Measurements from ENCODE around the gene LSAMP.

LSAMP gene

DNA sequence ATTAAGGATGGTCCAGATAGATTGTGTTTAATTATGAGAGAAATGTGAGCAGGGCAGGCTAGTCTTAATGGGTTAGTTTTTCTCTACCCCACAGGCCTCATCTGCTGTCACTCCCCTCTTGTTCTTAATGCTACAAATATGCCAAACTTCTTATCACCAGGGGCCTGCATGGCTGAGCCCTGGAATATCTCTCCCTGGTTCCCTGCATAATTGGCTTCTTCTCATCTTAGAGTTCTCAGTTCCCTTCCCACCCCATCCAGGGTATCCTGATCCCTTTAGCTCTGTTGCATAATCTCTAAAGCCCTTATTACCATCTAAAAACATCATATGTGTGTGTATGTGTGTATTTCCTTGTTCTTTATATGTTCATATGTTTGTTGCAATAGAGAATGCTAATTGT lies 279.6 kb downstream of the LSAMP start:
- TF ChIP-seq EZH2phosphoT487 (IDR thresholded peaks at IDR 0.05; ENCODE audit: borderline replicate concordance), result no peak
- TF ChIP-seq, protein P1, sequence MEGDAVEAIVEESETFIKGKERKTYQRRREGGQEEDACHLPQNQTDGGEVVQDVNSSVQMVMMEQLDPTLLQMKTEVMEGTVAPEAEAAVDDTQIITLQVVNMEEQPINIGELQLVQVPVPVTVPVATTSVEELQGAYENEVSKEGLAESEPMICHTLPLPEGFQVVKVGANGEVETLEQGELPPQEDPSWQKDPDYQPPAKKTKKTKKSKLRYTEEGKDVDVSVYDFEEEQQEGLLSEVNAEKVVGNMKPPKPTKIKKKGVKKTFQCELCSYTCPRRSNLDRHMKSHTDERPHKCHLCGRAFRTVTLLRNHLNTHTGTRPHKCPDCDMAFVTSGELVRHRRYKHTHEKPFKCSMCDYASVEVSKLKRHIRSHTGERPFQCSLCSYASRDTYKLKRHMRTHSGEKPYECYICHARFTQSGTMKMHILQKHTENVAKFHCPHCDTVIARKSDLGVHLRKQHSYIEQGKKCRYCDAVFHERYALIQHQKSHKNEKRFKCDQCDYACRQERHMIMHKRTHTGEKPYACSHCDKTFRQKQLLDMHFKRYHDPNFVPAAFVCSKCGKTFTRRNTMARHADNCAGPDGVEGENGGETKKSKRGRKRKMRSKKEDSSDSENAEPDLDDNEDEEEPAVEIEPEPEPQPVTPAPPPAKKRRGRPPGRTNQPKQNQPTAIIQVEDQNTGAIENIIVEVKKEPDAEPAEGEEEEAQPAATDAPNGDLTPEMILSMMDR (conservative IDR thresholded peaks at IDR 0.05; ENCODE audit: low read length), result no peak
- H3K79me2 ChIP-seq (ENCODE audit: insufficient read depth, low read length), result no peaks in the 10 kb centered on the region
- no peaks in the 10 kb centered on the region for H3K4me1 ChIP-seq (ENCODE audit: insufficient read depth, low read length, poor library complexity, severe bottlenecking)
- no peaks in the 10 kb centered on the region for H3K27me3 ChIP-seq (ENCODE audit: insufficient read depth, low read length, poor library complexity, severe bottlenecking)
- H3K9ac ChIP-seq (ENCODE audit: low read depth, low read length, poor library complexity, severe bottlenecking), result no peak overlapping the region
- no peaks in the 10 kb centered on the region for H3K36me3 ChIP-seq (ENCODE audit: insufficient read depth, low read length)
- no peaks in the 10 kb centered on the region for H3K9me2 ChIP-seq (replicated peaks; ENCODE audit: low read depth, low read length)
- H3K9me3 ChIP-seq (ENCODE audit: insufficient read depth, low read depth, low read length), result no peaks in the 10 kb centered on the region
- no peaks in the 10 kb centered on the region for H4K20me1 ChIP-seq (ENCODE audit: insufficient read depth, low read length, poor library complexity, severe bottlenecking)
- no peak overlapping the region for H3K4me3 ChIP-seq (ENCODE audit: low read length, poor library complexity, severe bottlenecking)
- H3K4me2 ChIP-seq (ENCODE audit: low read depth, low read length, poor library complexity, severe bottlenecking), result no peak overlapping the region
- H2AFZ ChIP-seq (ENCODE audit: low read length), result no peak overlapping the region
- no peaks in the 10 kb centered on the region for H3F3A ChIP-seq (ENCODE audit: low read depth)

DNA sequence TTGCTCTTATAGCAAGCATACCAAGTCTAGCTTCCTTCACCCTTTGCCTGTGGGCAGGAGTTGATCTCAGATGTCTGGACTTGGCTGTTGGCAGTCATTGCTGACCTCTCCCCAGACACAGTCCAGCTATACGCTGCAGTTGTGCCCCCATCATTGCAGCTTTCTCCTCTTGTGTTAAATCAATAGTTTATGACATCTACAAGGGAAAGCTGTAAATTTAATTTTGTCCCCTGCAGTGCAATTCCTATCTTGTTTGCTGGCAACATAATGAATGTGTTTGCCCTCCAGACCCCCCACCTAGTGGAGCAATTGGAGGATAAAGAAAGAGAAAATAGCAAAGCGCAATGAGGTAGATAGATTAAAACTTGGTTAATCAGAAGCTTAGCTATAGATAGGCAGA lies 280.2 kb downstream of the LSAMP start:
- Histone ChIP-seq H3K27me3 (ENCODE audit: insufficient read depth, low read length, poor library complexity, severe bottlenecking) (no peaks in the 10 kb centered on the region), H3K9me3 (ENCODE audit: insufficient read depth, low read depth, low read length) (no peaks in the 10 kb centered on the region), H3K79me2 (ENCODE audit: insufficient read depth, low read length) (no peaks in the 10 kb centered on the region), H3K4me2 (ENCODE audit: low read depth, low read length, poor library complexity, severe bottlenecking) (no peak overlapping the region), H3K4me1 (ENCODE audit: insufficient read depth, low read length, poor library complexity, severe bottlenecking) (no peaks in the 10 kb centered on the region), H4K20me1 (ENCODE audit: insufficient read depth, low read length, poor library complexity, severe bottlenecking) (no peaks in the 10 kb centered on the region), H3K9ac (ENCODE audit: low read depth, low read length, poor library complexity, severe bottlenecking) (no peak overlapping the region), H2AFZ (ENCODE audit: low read length) (no peak overlapping the region), H3F3A (ENCODE audit: low read depth) (no peaks in the 10 kb centered on the region), H3K9me2 (replicated peaks; ENCODE audit: low read depth, low read length) (no peaks in the 10 kb centered on the region), H3K4me3 (ENCODE audit: low read length, poor library complexity, severe bottlenecking) (no peak overlapping the region), H3K36me3 (ENCODE audit: insufficient read depth, low read length) (no peaks in the 10 kb centered on the region)
- TF ChIP-seq EZH2phosphoT487 (IDR thresholded peaks at IDR 0.05; ENCODE audit: borderline replicate concordance), result no peak
- TF ChIP-seq, protein P1 (conservative IDR thresholded peaks at IDR 0.05; ENCODE audit: low read length), result no peak

DNA sequence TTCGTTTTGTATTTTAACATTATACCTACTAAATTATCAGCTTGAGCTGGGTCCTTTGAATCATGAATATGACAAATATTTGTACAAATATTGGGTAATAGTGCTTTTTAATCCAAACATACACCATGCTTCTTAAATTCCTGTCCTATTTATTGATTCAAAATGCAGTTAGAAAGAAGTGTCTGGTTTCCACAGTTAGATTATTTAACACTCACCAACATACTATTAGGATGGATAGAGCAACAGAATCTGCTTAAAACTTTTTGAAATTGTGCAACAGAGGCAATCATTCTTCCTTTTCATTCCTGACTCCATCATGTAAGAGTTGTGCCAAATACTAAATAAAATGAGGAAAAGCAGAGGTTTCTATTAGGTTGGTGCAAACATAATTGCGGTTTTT lies 281.2 kb downstream of the LSAMP start:
- no peaks in the 10 kb centered on the region for H3K27me3 ChIP-seq (ENCODE audit: insufficient read depth, low read length, poor library complexity, severe bottlenecking)
- no peaks in the 10 kb centered on the region for H3K9me3 ChIP-seq (ENCODE audit: insufficient read depth, low read depth, low read length)

More for the DNA sequence above, 281.2 kb downstream of the LSAMP start:
- TF ChIP-seq, protein P1 (conservative IDR thresholded peaks at IDR 0.05; ENCODE audit: low read length), result no peak
- TF ChIP-seq EZH2phosphoT487 (IDR thresholded peaks at IDR 0.05; ENCODE audit: borderline replicate concordance), result no peak
- no peaks in the 10 kb centered on the region for H3K79me2 ChIP-seq (ENCODE audit: insufficient read depth, low read length)
- H3K36me3 ChIP-seq (ENCODE audit: insufficient read depth, low read length), result no peaks in the 10 kb centered on the region
- H3K9ac ChIP-seq (ENCODE audit: low read depth, low read length, poor library complexity, severe bottlenecking), result no peak overlapping the region
- no peaks in the 10 kb centered on the region for H3F3A ChIP-seq (ENCODE audit: low read depth)
- H3K4me1 ChIP-seq (ENCODE audit: insufficient read depth, low read length, poor library complexity, severe bottlenecking), result no peaks in the 10 kb centered on the region
- H3K4me3 ChIP-seq (ENCODE audit: low read length, poor library complexity, severe bottlenecking), result no peak overlapping the region
- no peaks in the 10 kb centered on the region for H4K20me1 ChIP-seq (ENCODE audit: insufficient read depth, low read length, poor library complexity, severe bottlenecking)
- H3K4me2 ChIP-seq (ENCODE audit: low read depth, low read length, poor library complexity, severe bottlenecking), result no peak overlapping the region
- no peak overlapping the region for H2AFZ ChIP-seq (ENCODE audit: low read length)
- no peaks in the 10 kb centered on the region for H3K9me2 ChIP-seq (replicated peaks; ENCODE audit: low read depth, low read length)
